Smooth muscle cell (in vitro differentiated cells): Measurements from ENCODE around the gene HELZ. TPM values are rescaled to one million over a fixed set of nuclear protein-coding genes. Genes with fewer than 3 reads are reported as not detected.
A peak's percentile ranks its signal among the peaks of the same experiment; 100 is the strongest.

Experiments
- DNase-seq: peaks from one replicate; lab custom pipeline; 2025; ENCODE audit not compliant: unreplicated experiment; lab: John Stamatoyannopoulos, UW
- H2AFZ ChIP-seq: fragments of 200-600 bp; sonication (generic); 2 replicates; pipeline ENCODE4 v1.6.0; 2016; ENCODE audit warnings: antibody characterized with exemption, low read depth, mild to moderate bottlenecking
- H3F3A ChIP-seq: fragments of 200-600 bp; sonication (generic); 2 replicates; pipeline ENCODE4 v1.6.0; 2017; ENCODE audit warnings: antibody characterized with exemption, low read depth
- H3K27ac ChIP-seq: fragments of 200-600 bp; sonication (generic); 2 replicates; pipeline ENCODE4 v1.5.1; 2016; ENCODE audit warnings: low read depth, mild to moderate bottlenecking
- H3K27me3 ChIP-seq: fragments of 200-600 bp; sonication (generic); 2 replicates; pipeline ENCODE4 v1.6.1; 2016; ENCODE audit warnings: low read depth, mild to moderate bottlenecking
- H3K36me3 ChIP-seq: fragments of 200-600 bp; sonication (generic); 2 replicates; pipeline ENCODE4 v1.5.1; 2016; ENCODE audit warnings: low read depth
- H3K4me1 ChIP-seq: fragments of 200-600 bp; sonication (generic); 2 replicates; pipeline ENCODE4 v1.5.1; 2016; ENCODE audit warnings: low read depth
- H3K4me2 ChIP-seq: fragments of 200-600 bp; sonication (generic); 2 replicates; pipeline ENCODE4 v1.6.0; 2016; ENCODE audit warnings: mild to moderate bottlenecking
- H3K4me3 ChIP-seq: fragments of 200-600 bp; sonication (generic); 2 replicates; pipeline ENCODE4 v1.5.1; 2016; ENCODE audit warnings: mild to moderate bottlenecking
- H3K79me2 ChIP-seq: fragments of 200-600 bp; sonication (generic); 2 replicates; pipeline ENCODE4 v1.6.0; 2016; ENCODE audit warnings: low read depth, mild to moderate bottlenecking
- H3K9ac ChIP-seq: fragments of 200-600 bp; sonication (generic); 2 replicates; pipeline ENCODE4 v1.6.0; 2016; ENCODE audit warnings: low read depth
- H3K9me3 ChIP-seq: fragments of 200-600 bp; sonication (generic); replicated peaks from 2 replicates; pipeline ENCODE4 v1.5.1; 2016; ENCODE audit warnings: low read depth
- H4K20me1 ChIP-seq: fragments of 200-600 bp; sonication (generic); 2 replicates; pipeline ENCODE4 v1.6.0; 2016; ENCODE audit warnings: low read depth
- WGBS: methylation state at CpG from one replicate; pipeline ENCODE4 v1.1.7; 2016; ENCODE audit warnings: low lambda C conversion rate; 5-methylcytosine and 5-hydroxymethylcytosine counted together
- polyA plus RNA-seq: library from polyadenylated mRNA; unstranded; fragments of >200 nt; fragmentation: Nextera tagmentation; extraction: Ambion mirVana; gene quantifications from 2 replicates; pipeline ENCODE4 v1.2.1, GENCODE V29; 2016
- total RNA-seq: library from RNA; depleted of rRNA; stranded (reverse); fragments of >200 nt; gene quantifications from 2 replicates; pipeline ENCODE4 v1.2.3, GENCODE V29; 2014
- TF ChIP-seq, protein P1 (sequence below): fragments of 200-600 bp; sonication (generic); IDR thresholded peaks from 2 replicates; pipeline ENCODE4 v1.5.1; 2017; ENCODE audit warnings: borderline replicate concordance, mild to moderate bottlenecking, antibody characterized with exemption; ENCODE audit not compliant: insufficient read depth, poor library complexity, severe bottlenecking

The HELZ gene
- total and polyA plus RNA-seq, 2 experiments from 2014 or later, result 18.8 to 34.4 TPM

DNA sequence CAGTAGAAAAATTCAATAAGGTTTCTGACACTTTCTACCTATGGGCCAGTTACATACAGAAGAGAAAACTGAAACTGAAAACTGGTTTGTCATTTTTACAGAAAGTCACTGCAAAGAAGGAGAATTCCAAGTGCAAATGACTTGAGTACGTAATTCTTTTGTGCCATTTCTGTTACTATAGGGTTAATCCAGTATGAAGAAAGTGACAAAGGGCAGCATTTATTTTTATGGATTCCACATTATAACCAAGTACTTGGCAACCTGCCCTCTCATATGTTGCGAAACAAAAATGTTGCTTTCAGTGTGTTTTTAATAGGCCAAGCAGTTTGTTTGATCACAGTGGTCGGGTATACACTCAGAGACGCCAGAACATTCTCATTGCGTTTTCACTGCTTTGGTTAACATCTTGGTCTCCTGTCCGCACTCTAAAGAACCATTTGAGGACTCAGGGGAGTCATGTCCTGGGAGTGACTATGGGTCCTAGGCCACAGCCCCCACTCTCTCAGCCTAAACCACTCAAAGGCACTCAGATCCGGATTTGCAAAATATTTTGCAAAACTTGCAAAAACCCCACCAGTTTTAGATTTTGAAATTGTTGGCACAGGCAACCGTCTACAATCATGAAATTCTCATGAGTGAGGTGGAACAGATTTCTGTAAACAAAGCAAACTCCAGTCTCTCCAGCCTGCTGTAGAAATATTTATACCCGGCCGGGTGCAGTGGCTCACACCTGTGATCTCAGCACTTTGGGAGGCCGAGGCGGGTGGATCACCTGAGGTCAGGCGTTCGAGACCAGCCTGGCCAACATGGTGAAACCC lies 15.4 kb upstream of the HELZ start:
- Histone ChIP-seq H3K9ac (no peak overlapping the region), H3K27me3 (no peaks in the 10 kb centered on the region), H3K4me3 (no peak overlapping the region), H3K79me2 (no peaks in the 10 kb centered on the region), H3K27ac (no peak overlapping the region), H3K36me3 (no peaks in the 10 kb centered on the region), H3F3A (no peaks in the 10 kb centered on the region), H3K4me2 (peak overlapping the region; percentile 75), H4K20me1 (no peaks in the 10 kb centered on the region), H3K4me1 (peaks cover 7% of the 10 kb centered on the region), H3K9me3 (no peaks in the 10 kb centered on the region), H2AFZ (no peak overlapping the region)
- 73% methylated on average over 14 of the region's 14 CpGs for WGBS
- DNase-seq, result no peak
- TF ChIP-seq, protein P1, sequence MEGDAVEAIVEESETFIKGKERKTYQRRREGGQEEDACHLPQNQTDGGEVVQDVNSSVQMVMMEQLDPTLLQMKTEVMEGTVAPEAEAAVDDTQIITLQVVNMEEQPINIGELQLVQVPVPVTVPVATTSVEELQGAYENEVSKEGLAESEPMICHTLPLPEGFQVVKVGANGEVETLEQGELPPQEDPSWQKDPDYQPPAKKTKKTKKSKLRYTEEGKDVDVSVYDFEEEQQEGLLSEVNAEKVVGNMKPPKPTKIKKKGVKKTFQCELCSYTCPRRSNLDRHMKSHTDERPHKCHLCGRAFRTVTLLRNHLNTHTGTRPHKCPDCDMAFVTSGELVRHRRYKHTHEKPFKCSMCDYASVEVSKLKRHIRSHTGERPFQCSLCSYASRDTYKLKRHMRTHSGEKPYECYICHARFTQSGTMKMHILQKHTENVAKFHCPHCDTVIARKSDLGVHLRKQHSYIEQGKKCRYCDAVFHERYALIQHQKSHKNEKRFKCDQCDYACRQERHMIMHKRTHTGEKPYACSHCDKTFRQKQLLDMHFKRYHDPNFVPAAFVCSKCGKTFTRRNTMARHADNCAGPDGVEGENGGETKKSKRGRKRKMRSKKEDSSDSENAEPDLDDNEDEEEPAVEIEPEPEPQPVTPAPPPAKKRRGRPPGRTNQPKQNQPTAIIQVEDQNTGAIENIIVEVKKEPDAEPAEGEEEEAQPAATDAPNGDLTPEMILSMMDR, result no peak

DNA sequence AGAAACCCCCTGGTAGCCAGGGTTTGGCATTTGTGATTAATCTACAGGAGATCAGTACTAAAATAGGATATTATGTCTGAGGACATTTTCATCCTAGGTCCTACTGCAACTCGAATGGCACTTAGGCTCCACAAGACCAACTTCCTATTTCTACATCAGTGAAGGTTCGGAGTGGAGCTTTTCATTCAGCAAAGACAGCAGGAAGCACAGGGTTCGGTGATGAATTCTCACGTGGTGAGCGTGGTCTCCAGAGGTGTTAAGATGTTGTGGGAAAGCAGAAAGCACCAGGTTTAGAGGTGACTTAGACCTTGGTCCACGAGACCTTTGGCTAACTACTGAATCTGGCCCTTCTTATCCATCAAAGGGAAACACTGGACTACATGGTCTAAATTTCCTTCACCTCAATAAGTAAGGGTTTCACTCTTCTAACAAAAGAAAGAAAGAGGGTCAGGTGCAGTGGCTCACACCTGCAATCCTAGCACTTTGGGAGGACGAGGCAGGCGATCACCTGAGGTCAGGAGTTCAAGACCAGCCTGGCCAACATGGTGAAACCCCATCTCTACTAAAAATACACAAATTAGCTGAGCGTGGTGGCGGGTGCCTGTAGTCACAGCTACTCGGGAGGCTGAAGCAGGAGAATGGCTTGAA lies 13.9 kb upstream of the HELZ start:
- no peak overlapping the region for H3K9ac ChIP-seq
- H3K27me3 ChIP-seq, result no peaks in the 10 kb centered on the region
- no peak overlapping the region for H3K27ac ChIP-seq
- no peak for DNase-seq
- H3F3A ChIP-seq, result no peaks in the 10 kb centered on the region
- no peak overlapping the region for H2AFZ ChIP-seq
- H3K79me2 ChIP-seq, result no peaks in the 10 kb centered on the region
- no peaks in the 10 kb centered on the region for H4K20me1 ChIP-seq
- no peaks in the 10 kb centered on the region for H3K9me3 ChIP-seq
- no peak overlapping the region for H3K4me2 ChIP-seq
- TF ChIP-seq, protein P1, result no peak
- peaks cover 7% of the 10 kb centered on the region for H3K4me1 ChIP-seq
- 91% methylated on average over 11 of the region's 11 CpGs for WGBS
- no peaks in the 10 kb centered on the region for H3K36me3 ChIP-seq
- no peak overlapping the region for H3K4me3 ChIP-seq

DNA sequence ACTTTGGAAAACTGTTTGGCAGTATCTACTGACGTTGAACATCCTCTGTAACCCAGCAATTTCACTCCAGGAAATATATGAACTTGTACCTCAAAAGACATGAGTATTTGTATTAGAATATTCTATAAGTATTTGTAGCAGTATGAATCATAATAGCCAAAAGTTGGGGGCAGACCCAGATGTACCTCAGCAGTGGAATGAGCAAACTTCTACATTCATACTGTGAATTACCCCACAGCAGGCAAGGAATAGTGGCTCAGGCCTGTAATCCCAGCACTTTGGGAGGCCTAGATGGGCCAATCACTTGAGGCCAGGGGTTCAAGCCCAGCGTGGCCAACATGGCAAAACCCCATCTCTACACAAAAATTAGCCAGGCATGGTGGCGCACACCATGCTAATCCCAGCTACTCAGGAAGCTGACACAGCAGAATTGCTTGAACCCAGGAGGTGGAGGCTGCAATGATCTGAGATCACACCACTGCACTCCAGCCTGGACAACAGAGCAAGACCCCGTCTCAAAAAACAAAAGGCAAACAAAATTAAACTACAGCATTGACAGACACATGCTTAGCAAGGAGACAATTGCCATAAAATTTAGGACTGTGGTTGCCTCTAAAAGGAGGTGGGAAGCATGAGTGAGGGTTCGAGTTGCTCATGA lies 11.2 kb upstream of the HELZ start:
- no peaks in the 10 kb centered on the region for H3K36me3 ChIP-seq
- H3K9me3 ChIP-seq, result no peaks in the 10 kb centered on the region
- H3K27me3 ChIP-seq, result no peaks in the 10 kb centered on the region
- no peaks in the 10 kb centered on the region for H3K4me1 ChIP-seq
- 96% methylated on average over 5 of the region's 5 CpGs for WGBS
- no peaks in the 10 kb centered on the region for H4K20me1 ChIP-seq
- TF ChIP-seq, protein P1, result no peak
- H3K4me3 ChIP-seq, result no peak overlapping the region
- H2AFZ ChIP-seq, result no peak overlapping the region
- no peaks in the 10 kb centered on the region for H3K79me2 ChIP-seq
- H3F3A ChIP-seq, result no peaks in the 10 kb centered on the region
- no peak overlapping the region for H3K9ac ChIP-seq
- DNase-seq, result no peak
- H3K4me2 ChIP-seq, result no peak overlapping the region
- H3K27ac ChIP-seq, result no peak overlapping the region
